GM19328 (cell line): ENCODE data around the gene CEL.
"Not testable (repeated sequence)": the region's sequence is repeated elsewhere in the genome, so short reads cannot be mapped to it uniquely, and the experiment has no call there.

Experiments used
- ATAC-seq: cut with Tn5 transposase; IDR thresholded peaks from one replicate; pipeline ENCODE4 v1.9.1; 2021; ENCODE audit warnings: mild to moderate bottlenecking, moderate library complexity; ENCODE audit not compliant: unreplicated experiment

The CEL gene

DNA sequence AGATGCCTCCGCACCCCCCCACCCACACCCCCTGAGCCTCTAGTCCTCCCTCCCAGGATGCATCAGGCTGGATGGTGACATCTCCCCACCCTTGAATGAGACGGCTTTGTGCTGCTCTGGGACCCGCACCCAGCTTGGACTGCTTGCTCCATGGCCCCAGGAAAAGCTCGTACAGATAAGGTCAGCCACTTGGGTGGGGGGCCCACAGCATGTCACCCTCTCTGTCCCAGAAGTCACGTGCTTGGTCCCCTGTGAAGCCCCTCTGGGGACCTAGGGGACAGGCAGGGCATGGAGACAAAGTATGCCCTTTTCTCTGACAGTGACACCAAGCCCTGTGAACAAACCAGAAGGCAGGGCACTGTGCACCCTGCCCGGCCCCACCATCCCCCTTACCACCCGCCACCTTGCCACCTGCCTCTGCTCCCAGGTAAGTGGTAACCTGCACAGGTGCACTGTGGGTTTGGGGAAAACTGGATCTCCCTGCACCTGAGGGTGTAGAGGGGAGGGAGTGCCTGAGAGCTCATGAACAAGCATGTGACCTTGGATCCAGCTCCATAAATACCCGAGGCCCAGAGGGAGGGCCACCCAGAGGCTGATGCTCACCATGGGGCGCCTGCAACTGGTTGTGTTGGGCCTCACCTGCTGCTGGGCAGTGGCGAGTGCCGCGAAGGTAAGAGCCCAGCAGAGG is 20.3 kb downstream of the CEL start:
- ATAC-seq: not testable (repeated sequence)

DNA sequence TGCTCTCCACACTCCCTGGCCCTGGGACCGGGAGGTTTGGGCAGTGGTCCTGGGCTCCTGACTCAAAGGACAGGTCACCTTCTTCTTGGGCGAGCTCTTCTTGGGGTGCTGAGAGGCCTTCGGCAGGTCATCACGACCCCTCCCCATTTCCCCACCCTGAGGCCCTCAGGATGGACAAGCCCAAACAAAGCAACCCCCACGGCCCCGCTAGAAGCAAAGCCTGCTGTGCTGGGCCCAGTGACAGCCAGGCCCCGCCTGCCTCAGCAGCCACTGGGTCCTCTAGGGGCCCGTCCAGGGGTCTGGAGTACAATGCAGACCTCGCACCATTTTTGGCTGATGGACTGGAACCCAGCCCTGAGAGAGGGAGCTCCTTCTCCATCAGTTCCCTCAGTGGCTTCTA is 21.9 kb downstream of the CEL start:
- not testable (repeated sequence) for ATAC-seq

DNA sequence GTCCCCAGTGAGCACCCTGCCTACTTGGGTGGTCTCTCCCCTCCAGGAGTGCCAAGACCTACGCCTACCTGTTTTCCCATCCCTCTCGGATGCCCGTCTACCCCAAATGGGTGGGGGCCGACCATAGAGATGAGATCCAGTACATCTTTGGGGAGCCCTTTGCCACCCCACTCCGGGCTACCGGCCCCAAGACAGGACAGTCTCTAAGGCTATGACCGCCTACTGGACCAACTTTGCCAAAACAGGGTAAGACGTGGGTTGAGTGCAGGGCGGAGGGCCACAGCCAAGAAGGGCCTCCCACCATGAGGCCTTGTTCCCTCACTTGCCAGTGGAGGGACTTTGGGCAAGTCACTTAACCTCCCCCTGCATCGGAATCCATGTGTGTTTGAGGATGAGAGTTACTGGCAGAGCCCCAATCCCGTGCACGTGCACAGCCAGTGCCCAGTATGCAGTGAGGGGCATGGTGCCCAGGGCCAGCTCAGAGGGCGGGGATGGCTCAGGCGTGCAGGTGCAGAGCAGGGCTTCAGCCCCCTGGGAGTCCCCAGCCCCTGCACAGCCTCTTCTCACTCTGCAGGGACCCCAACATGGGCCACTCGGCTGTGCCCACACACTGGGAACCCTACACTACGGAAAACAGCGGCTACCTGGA is 24.6 kb downstream of the CEL start:
- not testable (repeated sequence) for ATAC-seq

DNA sequence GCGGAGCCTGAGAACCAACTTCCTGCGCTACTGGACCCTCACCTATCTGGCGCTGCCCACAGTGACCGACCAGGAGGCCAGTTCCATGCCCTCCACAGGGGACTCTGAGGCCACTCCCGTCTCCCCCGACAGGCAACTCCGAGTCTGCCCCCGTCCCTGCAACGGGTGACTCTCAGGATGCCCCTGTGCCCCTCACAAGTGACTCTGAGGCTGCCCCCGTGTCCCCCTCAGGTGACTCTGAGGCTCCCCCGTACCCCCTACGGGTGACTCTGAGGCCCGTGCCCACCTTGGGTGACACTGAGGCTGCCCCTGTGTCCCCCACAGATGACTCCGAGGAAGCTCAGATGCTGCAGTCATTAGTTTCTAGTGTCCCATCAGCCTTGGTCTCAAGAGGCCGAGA is 25.1 kb downstream of the CEL start:
- ATAC-seq: no peak

DNA sequence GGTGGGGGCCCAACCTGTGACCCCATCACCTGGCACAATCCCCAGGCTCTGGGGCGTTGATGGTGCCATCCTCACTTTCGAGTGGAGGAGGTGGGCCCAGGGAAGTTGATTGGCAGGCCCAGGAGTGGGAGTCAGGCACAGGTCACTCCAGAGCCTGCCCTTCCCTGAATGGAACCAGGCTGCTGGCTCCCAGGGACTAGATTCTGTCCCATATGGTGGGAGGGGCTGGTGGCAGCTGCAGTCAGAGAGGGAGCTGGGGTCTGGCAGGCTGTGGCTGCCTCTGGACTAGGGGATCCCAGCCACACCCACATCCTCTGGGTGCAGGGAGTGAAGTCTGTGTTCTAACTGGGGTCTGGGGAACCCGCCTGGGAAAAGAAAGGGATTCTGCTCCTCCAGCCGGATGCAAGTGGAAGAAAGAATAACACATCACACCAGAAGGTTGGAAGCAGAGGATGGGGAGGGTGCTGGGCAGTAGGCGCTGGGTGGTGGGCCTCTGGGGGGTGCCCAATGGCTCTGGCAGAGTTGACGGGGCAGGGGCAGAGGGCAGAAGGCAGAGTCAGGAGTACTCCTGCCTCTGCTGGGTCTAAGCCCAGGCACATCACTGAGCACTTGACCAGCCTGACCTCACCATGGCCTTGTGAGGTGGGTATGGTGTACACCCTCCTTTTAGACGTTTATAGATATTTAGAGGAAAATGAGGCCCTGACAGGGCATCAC is 25.8 kb downstream of the CEL start:
- ATAC-seq: no peak

DNA sequence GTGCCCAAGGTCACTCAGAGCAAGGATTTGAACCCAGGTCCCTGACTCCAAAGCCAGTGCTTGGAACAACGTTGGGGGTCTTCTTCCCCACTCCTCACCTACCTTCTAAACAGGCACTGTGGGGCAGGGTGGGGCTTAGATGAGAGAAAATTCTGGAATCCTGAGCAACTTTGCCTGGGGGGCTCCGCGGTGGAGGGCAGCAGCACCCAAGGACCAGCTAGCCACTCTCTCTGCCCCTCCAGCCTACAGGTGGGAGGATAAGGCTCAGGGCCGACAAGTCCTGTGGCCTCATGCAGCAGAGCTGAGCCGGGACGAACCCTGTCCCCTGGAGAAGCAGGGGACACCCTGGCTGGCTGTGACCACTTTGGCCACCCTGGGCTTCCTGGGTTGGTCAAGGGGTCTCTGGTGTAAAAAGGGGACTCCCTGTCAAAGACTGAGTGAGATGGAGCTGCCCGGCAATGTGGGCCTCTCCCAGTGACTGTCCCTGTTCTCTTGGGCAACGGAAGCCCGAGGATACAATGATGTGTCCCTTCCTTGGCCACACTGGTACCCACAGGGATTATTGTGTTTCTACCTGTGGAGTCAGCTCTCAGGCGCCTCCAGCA is 26.5 kb downstream of the CEL start:
- ATAC-seq: no peak

DNA sequence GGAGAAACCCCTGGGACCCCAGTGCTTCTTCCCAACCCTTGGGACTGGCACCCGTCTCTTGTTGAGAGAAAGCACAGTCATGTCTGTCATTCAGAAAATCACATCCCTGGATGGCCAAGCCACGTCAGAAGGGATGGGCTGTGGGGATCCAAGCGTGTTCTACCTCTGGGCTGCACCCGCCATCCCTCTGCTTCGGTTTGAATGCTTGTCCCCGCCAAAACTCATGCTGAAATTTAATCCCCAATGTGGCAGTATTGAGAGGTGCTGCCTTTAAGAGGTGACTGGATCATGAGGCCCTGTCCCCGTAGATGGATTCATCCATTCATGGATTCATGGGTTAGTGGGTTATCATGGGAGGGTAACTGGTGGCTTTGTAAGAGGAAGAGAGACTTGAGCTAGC is 27.0 kb downstream of the CEL start:
- ATAC-seq: no peak

DNA sequence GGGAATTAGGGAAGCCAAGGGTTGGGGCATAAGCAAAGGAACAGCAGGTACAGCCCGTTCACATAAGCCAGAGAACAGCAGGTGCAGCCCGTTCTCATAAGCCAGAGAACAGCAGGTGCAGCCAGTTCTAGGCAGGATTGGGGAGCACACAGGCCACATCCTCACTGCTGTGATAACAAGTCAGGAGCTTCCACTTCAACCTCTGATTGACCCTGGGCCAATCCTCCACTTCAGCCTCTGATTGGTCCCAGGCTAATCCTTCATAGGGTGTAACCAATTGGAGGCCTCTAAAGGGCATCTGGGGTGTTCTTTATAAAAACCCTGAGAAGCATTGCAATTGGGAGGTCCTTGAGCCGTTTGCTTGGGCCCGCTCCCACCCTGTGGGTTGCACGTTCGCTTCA is 27.5 kb downstream of the CEL start:
- ATAC-seq: no peak

DNA sequence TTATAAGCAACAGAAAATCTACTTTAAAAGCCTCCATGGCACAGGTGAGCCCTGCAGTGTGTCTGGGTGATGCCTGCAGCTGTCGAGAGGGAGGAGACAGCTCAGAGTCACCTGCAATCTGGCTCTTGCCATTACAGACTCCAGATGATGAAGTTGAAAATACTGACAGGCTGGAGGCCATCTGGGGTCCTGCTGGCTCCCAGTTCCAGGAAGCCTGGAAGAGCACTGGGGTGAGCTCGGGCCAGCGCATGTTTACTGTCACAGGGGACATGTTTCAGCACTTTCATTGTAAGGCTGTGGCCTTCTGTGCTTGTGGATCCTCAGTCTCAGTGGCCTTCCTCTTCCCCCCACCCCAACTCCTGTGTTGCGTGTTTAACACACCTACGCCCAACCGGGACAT is 28.4 kb downstream of the CEL start:
- no peak for ATAC-seq

DNA sequence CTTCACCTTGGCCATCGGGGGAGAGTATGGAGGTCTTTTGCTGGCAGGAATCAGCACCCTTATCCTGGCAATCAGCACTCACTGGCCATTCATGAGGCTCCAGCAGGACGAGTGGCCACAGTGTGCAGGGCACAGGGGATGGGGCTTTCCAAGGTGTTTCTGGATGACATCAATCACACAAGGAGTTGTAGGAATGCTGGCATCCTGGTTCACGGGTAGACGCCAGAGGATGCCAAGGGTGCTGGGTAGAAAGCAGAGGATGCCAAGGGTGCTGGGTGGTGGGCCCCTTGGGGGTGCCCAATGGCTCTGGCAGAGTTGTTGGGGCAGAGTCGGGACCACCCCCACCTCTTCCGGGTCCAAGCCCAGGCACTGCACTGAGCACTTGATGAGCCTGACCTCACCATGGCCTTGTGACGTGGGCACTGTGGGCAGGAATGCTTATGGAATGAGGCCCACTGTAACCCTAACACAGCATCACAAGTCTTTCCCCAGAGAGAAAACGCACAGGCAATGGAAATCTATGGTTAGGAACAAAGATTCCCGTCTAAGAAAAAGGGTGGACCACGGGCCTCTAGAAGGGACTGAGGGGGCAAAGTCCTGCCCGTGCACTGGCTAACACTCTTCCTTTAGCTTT is 29.1 kb downstream of the CEL start:
- no peak for ATAC-seq

DNA sequence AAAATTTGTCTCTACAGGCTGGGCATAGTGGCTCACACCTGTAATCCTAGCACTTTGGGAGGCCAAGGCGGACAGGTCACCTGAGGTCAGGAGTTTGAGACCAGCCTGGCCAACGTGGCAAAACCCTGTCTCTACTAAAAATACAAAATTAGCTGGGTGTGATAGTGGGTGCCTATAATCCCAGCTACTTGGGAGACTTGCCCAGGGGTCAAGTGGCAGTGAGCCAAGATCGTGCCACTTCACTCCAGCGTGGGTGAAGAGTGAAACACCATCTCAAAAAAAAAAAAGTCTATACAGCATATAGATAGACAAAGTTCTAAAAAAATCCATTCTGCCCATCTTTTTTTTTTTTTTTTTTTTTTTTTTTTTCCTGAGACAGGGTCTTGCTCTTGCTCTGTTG is 32.6 kb downstream of the CEL start:
- not testable (repeated sequence) for ATAC-seq

DNA sequence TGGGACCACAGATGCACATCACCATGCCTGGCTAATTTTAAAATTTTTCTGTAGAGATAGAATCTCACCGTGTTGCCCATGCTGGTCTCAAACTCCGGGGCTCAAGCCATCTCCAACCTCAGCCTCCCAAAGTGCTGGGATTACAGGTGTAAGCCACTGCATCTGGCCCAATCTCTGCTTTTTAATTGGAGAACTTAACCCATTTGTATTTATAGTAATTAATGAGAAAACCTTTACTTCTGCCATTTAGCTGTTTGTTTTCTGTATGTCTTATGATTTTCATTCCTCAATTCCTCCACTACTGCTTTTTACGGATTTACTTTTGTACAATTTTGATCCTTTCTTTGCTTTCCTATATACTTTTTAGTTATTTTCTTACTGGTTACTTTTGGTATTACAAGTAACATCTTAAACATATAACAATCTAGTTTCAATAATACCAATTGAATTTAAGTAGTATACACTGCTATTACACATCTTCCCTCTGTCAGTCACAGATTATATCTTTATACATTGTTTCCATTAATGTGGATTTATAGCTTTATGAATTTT is 33.1 kb downstream of the CEL start:
- ATAC-seq: no peak

DNA sequence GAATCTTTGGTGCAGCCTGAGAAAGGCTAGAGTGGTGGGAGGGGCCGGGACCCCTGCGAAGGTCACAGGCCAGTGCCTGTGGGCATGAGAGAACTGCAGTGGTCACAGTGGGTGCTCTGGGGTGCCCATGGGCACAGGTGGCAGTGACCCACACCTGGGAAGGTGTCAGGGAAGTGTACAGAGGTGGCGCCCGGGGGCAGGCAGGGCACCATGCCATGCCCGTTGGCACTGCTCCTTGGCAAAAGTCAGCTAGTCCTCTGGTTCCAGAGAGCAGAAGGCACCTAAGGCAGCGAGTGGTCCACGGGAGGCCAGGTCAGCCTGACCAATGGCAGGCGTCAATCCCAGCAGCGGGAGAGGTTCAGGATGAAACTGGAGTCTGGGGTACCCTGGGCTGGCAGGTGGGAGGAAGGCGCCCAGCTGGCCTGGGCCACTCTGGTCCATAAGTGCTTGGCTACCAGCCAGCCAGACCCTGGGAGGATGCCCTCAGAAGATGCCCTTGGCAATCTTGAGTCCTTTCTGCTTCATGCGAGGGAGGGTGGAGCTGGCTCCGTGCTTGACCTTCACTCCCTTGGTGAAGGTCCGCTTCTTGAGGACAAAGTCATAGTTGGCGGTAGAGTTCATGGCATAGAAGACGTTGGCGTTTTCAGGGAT is 36.4 kb downstream of the CEL start:
- no peak for ATAC-seq

DNA sequence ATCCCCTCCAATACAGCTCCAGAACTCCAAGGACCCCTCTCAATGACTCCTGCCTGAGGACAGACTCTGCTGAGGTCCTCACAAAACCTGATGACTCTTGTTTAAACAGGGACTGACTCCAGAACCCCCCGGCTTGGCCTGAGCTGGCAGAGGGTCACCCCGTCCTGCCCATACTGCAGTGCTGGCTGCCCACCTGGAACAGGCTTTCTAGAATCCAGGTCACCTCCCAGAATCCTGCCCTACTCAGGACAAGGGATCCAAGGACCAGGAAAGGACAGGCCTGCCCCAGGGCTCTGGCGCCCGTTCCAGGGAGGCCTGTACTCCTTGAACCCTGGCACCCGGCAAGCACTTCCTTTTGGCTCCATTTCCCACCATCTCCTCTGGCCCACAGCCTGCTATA is 37.1 kb downstream of the CEL start:
- ATAC-seq: no peak

DNA sequence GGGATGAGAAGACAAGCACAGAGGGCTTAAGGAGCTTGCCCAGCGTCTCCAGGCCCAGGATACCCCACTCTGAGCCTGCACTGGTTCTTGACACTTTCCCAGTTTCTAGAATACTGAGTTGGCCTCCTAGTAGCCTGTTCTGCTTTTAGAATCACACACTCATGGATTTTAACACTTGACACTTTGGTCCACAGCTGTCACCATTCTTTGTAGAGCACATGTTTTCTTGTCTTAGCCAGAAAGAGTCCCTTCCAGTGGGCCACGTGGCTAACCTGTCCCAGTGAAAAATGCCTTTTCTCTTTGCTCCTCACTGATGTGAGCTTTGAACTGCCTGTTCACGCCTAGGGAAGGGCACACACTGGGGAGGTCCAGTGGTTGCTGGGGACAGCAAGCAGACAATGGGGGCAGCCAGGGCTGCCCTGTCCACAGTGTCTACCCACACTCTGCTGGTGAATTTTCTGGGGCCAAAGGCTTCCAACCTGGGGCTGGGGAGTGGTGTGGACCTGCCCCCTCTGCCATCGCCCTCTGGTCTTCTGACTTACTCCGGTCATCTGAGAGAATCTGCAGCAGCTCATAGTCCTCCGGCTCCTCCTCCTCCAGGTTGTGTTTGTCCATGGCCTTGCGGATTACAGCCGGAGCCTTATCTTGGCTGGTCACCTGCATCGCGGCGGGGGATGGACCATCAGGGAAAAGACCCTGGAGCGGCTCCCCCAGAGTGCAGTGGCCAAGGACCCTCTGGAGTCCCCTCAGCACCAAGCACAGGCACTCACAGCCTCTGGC is 38.1 kb downstream of the CEL start:
- ATAC-seq: no peak

DNA sequence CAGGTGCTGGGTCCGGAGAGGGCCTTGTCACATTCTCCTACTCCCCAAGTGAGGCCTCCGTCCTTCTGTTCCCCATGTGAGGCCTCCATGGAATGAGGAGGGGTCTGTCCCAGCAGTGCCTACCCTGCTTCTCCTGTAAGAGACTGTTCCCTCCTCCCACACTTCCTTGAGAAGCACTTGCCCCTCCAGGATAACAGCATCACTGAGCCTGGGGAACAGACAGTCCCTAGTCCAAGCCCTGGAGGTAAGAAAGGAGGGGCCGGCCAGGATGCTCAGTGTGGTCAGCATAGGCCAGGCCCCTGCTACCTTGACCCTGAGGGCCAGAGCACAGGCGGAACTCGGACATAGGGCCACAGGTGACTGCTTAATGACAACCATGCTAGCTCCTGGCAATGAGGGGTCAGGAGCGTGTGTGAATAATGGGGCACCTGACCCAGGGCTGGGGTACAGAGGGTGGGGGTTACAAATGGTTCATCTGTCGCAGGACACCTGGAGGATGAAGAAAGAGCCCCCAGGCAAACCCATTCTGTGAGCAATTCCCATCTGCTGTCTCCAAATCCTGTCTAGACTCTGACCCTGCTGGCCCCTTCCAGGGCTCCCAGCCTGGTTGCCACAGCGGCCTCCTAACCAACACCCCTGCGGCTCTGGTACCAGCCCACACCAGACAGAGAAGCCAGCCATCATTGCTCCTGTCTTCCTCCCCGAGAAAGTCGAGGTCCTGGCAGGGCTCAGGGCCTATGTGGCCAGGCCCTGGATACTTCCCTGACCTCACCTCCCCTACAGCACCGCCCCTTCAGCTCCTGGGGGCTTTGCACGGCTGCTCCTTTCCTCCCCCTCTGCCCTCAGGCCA is 39.0 kb downstream of the CEL start:
- no peak for ATAC-seq

DNA sequence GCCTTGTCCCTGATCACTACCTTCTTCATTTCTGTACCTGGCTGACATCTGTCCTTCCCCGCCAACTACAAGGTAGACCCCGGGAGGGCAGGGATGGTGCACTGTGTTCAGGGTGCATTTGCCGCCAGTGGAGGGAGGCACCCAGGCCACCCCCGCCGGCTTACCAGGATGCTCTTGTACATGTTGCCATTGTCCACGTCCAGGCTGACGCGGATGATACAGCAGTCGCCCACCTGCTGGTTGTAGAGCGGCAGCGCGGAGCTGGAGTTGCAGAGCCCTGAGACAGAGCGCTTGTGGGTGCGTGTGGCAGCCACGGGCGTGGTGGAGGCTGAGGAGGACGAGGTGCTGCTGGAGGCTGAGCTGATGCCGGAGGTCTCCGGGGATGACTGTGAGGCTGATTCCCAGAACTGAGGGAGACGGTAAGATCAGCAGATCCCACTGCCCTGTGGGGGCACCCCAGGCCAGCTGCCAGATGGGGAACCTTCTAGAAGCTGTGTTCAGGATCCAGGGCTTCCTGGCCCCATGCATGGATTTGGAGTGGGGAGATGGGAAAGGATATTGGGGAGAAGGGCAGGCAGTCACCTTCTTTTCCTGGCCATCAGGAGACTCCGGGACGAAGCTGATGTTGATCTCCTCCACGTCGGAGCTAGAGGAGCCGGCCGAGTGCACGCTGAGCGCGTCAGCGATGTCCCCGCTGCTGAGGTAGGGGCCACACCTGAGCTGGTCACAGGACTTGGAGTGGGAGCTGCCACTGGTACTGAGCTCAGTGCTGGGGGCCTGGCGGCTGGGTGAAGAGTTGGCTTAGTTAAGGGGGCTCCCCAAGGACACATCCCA is 39.8 kb downstream of the CEL start:
- ATAC-seq: no peak
